HT1080 (cell line): ENCODE data around the gene ASMTL. TPM values are rescaled to one million over a fixed set of nuclear protein-coding genes. Genes with fewer than 3 reads are reported as not detected.
"Not testable (repeated sequence)": the region's sequence is repeated elsewhere in the genome, so short reads cannot be mapped to it uniquely, and the experiment has no call there.

Source experiments
- DNase-seq: peaks from one replicate; pipeline ENCODE4 v3.0.0-alpha.2; 2015; ENCODE audit warnings: low read depth
- polyA plus RNA-seq, 2 experiments: library from polyadenylated mRNA; depleted of rRNA; stranded (reverse); fragments of >200 nt; gene quantifications; 2 replicates each; pipeline ENCODE4 v1.2.3, GENCODE V29; 2015
- total RNA-seq: library from RNA; depleted of rRNA; stranded (reverse); fragments of >200 nt; shearing (Covaris generic); gene quantifications from 2 replicates; pipeline ENCODE4 v1.2.3, GENCODE V29; 2014; rRNA removed

The ASMTL gene
- total RNA-seq: 10.0 and 12.3 TPM in 2 replicates
- 25.1 and 26.2 TPM in 2 replicates for polyA plus RNA-seq (2015; cell fraction: cytosol; rRNA removed)
- 34.7 and 41.9 TPM in 2 replicates for polyA plus RNA-seq (2015; cell fraction: nucleus; rRNA removed)

GRCh38 chrX:1452516-1453394, at the start of gene ASMTL:
ASMTL (minus strand) TSS chrX:1452909; CDS start chrX:1452840, 69 bp downstream.
- peak; percentile 96 for DNase-seq

- no peak for DNase-seq
These were observed 49.5 kb upstream of the ASMTL start for GRCh38 chrX:1502241-1502640.

GRCh38 chrX:1500701-1501624, 48.3 kb upstream of the ASMTL start:
- DNase-seq: no peak

GRCh38 chrX:1496076-1496475, 43.4 kb upstream of the ASMTL start:
- DNase-seq: no peak

GRCh38 chrX:1493877-1494510, 41.3 kb upstream of the ASMTL start:
- DNase-seq: no peak

- no peak for DNase-seq
These were observed 40.7 kb upstream of the ASMTL start for GRCh38 chrX:1493412-1493811.

GRCh38 chrX:1492421-1493012, 39.8 kb upstream of the ASMTL start:
- no peak for DNase-seq

GRCh38 chrX:1491851-1492349, 39.2 kb upstream of the ASMTL start:
- DNase-seq: no peak

- DNase-seq: not testable (repeated sequence)
These were observed 38.5 kb upstream of the ASMTL start for GRCh38 chrX:1491248-1491647.

GRCh38 chrX:1490723-1491122, 38.0 kb upstream of the ASMTL start:
- DNase-seq: not testable (repeated sequence)

GRCh38 chrX:1489354-1489753, 36.6 kb upstream of the ASMTL start:
- DNase-seq: not testable (repeated sequence)

GRCh38 chrX:1488745-1489144, 36.0 kb upstream of the ASMTL start:
- no peak for DNase-seq

- no peak for DNase-seq
These were observed 35.4 kb upstream of the ASMTL start for GRCh38 chrX:1488141-1488540.

GRCh38 chrX:1487401-1487800, 34.7 kb upstream of the ASMTL start:
- no peak for DNase-seq

- DNase-seq: peak; percentile 27
These were observed 34.1 kb upstream of the ASMTL start for GRCh38 chrX:1486749-1487361.

- no peak for DNase-seq
These were observed 33.5 kb upstream of the ASMTL start for GRCh38 chrX:1486177-1486576.

- no peak for DNase-seq
These were observed 32.3 kb upstream of the ASMTL start for GRCh38 chrX:1485033-1485432.

- no peak for DNase-seq
These were observed 31.9 kb upstream of the ASMTL start for GRCh38 chrX:1484638-1485019.

GRCh38 chrX:1483843-1484637, 31.3 kb upstream of the ASMTL start:
- no peak for DNase-seq
